22Rv1 (cell line): Measurements from ENCODE around the gene ARPC5.
"Not testable (repeated sequence)": the region's sequence is repeated elsewhere in the genome, so short reads cannot be mapped to it uniquely, and the experiment has no call there.

Experiments
- ZFX ChIP-seq: fragments of 450-650 bp; IDR thresholded peaks from 2 replicates; pipeline ENCODE4 v1.6.1; 2017; ENCODE audit warnings: antibody characterized with exemption, borderline replicate concordance
- TF ChIP-seq, protein P1 (sequence below): fragments of 450-650 bp; IDR thresholded peaks from 2 replicates; pipeline ENCODE4 v1.5.1; 2017; ENCODE audit warnings: mild to moderate bottlenecking

DNA sequence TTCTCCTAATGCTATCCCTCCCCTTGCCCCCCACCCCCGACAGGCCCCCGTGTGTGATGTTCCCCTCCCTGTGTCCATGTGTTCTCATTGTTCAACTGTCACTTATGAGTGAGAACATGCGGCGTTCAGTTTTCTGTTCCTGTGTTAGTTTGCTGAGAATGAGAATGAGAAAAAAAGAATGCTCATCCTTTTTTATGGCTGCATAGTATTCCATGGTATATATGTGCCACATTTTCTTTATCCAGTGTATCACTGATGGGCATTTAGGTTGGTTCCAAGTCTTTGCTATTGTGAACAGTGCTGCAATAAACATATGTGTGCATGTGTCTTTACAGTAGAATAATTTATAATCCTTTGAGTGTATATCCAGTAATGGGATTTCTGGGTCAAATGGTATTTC, 43.8 kb upstream of the ARPC5 start:
- TF ChIP-seq, protein P1, sequence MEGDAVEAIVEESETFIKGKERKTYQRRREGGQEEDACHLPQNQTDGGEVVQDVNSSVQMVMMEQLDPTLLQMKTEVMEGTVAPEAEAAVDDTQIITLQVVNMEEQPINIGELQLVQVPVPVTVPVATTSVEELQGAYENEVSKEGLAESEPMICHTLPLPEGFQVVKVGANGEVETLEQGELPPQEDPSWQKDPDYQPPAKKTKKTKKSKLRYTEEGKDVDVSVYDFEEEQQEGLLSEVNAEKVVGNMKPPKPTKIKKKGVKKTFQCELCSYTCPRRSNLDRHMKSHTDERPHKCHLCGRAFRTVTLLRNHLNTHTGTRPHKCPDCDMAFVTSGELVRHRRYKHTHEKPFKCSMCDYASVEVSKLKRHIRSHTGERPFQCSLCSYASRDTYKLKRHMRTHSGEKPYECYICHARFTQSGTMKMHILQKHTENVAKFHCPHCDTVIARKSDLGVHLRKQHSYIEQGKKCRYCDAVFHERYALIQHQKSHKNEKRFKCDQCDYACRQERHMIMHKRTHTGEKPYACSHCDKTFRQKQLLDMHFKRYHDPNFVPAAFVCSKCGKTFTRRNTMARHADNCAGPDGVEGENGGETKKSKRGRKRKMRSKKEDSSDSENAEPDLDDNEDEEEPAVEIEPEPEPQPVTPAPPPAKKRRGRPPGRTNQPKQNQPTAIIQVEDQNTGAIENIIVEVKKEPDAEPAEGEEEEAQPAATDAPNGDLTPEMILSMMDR = not testable (repeated sequence)
- not testable (repeated sequence) for TF ChIP-seq ZFX
